22Rv1 (cell line): ENCODE measurements around the gene SHROOM4.
A peak's percentile ranks its signal among the peaks of the same experiment; 100 is the strongest.

Experiments used
- H3K27ac ChIP-seq: fragments of 450-650 bp; 2 replicates; pipeline ENCODE4 v1.5.1; 2017
- CTCF ChIP-seq: fragments of 450-650 bp; IDR thresholded peaks from 2 replicates; pipeline ENCODE4 v1.5.1; 2017; ENCODE audit warnings: mild to moderate bottlenecking
- ZFX ChIP-seq: fragments of 450-650 bp; IDR thresholded peaks from 2 replicates; pipeline ENCODE4 v1.6.1; 2017; ENCODE audit warnings: antibody characterized with exemption, borderline replicate concordance

SHROOM4 gene

DNA sequence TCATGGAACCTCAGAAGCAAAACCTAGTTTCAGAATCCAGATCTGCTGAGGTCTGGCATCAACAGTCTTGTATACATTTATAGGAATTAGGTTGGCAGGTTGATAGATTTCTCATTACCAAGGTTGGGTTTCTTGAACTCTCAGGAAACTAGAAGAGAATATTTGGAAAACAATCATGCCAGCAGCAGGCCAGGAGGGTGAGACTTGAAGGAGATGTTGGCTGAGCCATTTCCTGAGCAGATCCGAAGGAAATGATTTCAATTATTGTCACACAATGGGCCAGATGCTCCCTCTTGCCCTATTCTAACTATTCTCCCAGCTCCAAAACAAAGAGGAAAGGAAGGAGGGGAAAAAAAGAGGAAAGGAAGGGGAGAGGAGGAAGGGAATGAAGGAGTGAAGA is 45.2 kb downstream of the SHROOM4 start:
- no peak overlapping the region for H3K27ac ChIP-seq
- no peak for TF ChIP-seq CTCF
- no peak for TF ChIP-seq ZFX

- no peak for TF ChIP-seq CTCF
- no peak for TF ChIP-seq ZFX
- H3K27ac ChIP-seq, result no peak overlapping the region
Observed at GRCh38 chrX:50765986-50766385, 48.0 kb downstream of the SHROOM4 start.

- TF ChIP-seq ZFX (no peak), CTCF (no peak)
- no peak overlapping the region for H3K27ac ChIP-seq
Observed at GRCh38 chrX:50762578-50762977, 51.4 kb downstream of the SHROOM4 start.

DNA sequence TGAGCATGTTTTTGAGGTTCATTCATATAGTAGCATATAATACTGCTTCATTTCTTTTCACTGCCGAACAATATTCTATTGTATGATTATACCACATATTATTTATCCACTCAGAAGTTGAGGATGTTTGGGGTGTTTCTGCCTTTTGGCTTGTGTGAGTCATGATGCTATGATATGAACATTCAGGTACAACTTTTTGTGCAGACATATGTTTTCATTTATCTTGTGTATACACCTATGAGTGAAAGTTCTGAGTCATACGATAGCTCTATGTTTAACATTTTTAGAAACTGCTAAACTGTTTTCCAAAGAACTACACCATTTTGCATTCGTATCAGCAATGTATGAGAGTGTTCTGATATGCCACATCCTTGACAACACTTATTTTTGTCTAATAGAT is 57.7 kb downstream of the SHROOM4 start:
- no peak for TF ChIP-seq CTCF
- TF ChIP-seq ZFX, result no peak

DNA sequence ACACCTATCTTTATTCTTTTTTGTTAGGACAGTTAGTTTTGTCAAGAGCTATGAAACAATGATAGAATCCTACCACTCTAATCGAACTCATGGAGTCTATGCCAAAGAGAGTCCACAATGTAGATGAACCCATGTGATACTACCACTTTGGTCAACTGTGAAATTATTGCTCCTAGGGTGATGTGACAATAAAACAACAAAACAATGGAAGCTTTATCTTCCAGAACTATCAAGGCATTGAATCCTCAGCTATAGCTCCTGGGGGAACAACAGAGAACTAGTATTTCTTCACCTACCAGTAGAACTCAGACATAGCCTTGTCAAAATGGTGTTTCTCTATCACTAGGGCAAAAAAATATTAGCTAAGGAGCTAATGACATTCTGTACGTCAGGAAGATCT is 62.9 kb downstream of the SHROOM4 start:
- TF ChIP-seq CTCF (no peak), ZFX (no peak)
- no peak overlapping the region for H3K27ac ChIP-seq

More for the DNA sequence above, 57.7 kb downstream of the SHROOM4 start:
- H3K27ac ChIP-seq, result no peak overlapping the region

GRCh38 chrX:50747471-50747900 is 66.5 kb downstream of the SHROOM4 start:
- no peak overlapping the region for H3K27ac ChIP-seq
- TF ChIP-seq ZFX (no peak), CTCF (peak; percentile 71)

DNA sequence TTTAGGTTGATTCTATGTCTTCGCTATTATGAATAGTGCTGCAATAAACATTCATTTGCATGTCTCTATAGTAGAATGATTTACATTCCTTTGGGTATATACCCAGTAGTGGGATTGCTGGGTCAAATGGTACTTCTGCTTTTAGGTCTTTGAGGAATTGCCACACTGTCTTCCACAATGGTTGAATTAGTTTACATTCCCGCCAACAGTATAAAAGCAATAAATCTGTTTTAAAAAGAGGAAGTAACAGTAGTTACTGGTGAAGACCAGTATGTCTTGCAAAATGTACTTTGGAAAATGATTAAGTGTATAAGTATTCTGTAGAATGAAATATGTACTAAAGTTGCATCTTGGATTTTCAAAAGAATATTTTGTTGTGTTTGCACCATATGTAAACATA is 77.3 kb downstream of the SHROOM4 start:
- no peak overlapping the region for H3K27ac ChIP-seq
- TF ChIP-seq CTCF, result no peak
- TF ChIP-seq ZFX, result no peak
